ENCODE data around the gene ST6GALNAC3.
"Not testable (repeated sequence)": the region's sequence is repeated elsewhere in the genome, so short reads cannot be mapped to it uniquely, and the experiment has no call there.

The ST6GALNAC3 gene

DNA sequence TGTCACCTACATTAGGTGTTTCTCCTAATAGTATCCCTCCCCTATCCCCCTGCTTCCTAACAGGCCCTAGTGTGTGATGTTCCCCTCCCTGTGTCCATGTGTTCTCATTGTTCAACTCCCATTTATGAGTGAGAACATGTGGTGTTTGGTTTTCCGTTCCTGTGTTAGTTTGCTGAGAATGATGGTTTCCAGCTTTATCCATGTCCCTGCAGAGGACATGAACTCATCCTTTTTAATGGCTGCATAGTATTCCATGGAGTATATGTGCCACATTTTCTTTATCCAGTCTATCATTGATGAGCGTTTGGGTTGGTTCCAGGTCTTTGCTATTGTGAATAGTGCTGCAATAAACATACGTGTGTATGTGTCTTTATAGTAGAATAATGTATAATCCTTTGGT lies 267.3 kb downstream of the ST6GALNAC3 start:
- not testable (repeated sequence) for DNase-seq (ENCODE audit: low read depth)

DNA sequence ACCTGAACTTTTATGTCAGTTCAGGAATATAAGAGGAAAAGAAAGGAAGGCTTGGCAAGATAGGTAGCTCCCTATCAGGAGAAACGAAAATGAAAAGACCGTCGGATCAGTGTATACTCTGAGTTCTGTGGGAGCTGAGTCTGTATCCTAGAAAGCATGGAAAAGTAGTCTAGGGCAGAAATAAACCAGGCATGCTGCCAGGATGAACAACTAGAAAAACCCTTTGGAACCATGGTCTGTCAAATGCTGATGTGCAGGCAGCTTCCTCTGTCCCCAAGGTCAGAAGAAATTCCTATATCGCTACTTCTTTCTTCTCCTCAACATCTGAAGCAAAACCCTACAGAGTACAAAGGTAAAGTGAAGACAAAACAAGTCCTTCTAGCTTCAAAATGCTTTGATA lies 268.8 kb downstream of the ST6GALNAC3 start:
- DNase-seq (ENCODE audit: low read depth) = no peak

- no peak for DNase-seq (ENCODE audit: low read depth)
Measured at GRCh38 chr1:76351655-76352054, 277.1 kb downstream of the ST6GALNAC3 start.

- DNase-seq (ENCODE audit: low read depth) = no peak
Measured at GRCh38 chr1:76352741-76353435, 278.3 kb downstream of the ST6GALNAC3 start.

GRCh38 chr1:76354236-76354635 lies 279.7 kb downstream of the ST6GALNAC3 start:
- DNase-seq (ENCODE audit: low read depth) = no peak

DNA sequence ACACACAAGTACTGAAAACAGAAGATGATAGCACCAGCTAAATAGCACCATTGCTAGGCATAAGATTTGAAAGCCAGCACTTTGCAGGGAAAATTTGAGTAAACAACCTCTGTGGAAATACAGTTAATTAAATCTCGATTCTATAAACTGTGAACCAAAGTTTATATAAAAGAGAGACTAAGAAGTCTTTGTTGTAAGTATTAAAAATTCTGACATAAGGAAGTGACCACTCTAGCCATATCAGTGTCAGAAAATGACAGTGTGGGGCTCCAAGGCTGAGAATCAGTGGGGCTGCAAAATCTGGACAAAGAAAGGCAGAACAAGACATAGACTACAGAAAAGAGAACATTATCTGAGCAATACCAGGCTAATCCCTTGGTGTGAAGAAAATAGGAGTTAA lies 292.2 kb downstream of the ST6GALNAC3 start:
- no peak for DNase-seq (ENCODE audit: low read depth)

DNA sequence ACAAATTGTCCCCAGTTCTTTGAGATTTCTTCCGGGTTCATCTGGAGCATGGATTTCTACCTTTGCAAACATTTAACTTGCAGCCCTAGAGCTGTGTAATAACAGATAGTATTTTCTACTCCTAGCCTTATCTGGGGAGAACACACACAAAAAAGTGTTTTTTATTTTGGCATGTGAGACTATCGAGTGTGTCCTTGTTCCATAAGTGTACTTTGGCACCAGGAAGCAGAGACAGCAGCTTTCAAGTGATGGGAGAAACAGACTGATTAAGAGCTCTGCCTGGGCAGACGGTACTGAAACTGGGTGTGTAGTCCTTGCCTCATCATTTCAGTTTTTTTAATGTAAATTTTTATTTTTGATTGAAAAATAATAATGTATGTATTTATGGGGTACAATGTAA lies 297.4 kb downstream of the ST6GALNAC3 start:
- DNase-seq (ENCODE audit: low read depth) = no peak

DNA sequence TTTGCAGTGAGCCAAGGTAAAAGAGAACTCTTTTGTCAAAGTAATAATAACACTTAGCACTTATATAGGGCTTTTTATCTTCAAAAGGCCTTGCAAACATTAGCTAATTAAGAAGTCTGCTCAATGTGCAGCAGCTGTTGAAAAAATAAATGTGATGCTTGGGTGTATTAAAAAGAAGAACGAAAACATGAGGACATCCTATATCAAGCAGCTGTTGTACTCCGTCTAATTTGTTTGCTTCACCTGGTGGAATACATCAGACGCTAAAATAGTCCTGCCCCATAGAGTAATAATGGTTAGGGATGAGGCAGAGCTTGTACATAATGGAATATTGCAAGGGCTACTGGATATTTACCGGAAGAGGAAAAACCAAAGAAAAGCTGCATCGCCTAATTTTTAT lies 299.5 kb downstream of the ST6GALNAC3 start:
- DNase-seq (ENCODE audit: low read depth) = no peak

DNA sequence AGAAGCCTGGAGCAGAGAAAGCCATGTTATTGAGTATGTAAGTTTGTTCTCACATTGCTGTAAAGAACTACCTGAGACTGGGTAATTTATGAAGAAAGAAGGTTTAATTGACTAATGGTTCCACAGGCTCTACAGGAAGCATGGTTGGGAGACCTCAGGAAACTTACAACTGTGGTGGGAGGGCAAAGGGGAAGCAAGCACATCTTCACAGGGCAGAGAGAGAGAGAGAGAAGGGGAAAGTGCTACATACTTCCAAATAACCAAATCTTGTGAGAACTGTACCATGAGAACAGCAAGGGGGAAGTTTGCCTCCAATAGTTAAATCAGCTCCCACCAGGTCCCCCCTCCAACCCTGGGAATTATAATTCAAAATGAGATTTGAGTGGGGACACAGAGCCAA lies 302.7 kb downstream of the ST6GALNAC3 start:
- DNase-seq (ENCODE audit: low read depth) = no peak

GRCh38 chr1:76379506-76379905 lies 305.0 kb downstream of the ST6GALNAC3 start:
- no peak for DNase-seq (ENCODE audit: low read depth)

DNA sequence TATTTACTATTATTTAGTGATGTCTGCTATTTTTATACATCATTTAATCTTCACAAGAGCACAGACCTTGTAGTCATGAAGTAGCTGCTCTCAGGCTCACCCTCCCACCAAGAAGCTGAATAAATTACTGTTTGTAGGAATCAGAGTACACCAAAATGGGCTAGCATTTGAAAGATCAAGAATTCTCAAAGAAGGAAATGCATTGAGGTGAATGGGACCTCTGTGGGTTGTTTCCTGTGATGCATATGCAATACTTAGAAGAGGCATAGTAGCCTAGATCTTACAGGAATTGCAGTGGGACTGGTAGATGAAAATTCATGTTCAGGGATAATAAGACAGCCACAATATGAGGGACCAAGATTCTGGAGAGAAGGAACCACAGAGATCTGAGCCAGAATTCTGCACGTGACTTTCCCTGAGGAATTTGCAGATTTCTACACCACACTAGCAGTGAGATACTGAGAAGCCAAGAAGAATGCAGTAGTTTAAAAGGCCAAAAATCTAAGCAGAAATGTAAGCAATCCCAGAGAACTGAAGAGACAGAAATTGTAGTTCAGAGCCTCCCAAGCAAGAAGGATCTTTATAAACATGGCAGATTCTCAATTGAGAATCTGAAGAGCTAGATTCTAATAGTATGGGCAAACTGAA lies 307.0 kb downstream of the ST6GALNAC3 start:
- DNase-seq (ENCODE audit: low read depth) = no peak

DNA sequence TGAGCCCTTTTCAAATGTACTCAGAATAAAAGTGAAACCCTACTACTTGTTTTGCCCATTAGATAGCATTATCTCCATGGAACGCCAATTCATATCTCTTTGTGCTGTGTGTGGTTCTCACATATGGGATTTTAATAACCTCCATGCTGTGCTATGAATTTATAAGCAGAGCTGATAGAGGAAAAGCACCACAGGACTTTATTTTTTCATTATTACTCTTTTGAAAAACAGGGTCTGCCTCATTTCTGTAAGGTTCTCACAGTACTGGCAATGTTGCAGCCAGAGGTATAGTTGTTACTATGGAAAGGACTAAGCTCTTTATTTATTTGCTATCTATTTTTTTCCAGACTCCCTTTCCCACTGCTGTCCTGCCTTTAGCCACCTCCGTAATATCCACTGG lies 313.7 kb downstream of the ST6GALNAC3 start:
- DNase-seq (ENCODE audit: low read depth) = no peak

DNA sequence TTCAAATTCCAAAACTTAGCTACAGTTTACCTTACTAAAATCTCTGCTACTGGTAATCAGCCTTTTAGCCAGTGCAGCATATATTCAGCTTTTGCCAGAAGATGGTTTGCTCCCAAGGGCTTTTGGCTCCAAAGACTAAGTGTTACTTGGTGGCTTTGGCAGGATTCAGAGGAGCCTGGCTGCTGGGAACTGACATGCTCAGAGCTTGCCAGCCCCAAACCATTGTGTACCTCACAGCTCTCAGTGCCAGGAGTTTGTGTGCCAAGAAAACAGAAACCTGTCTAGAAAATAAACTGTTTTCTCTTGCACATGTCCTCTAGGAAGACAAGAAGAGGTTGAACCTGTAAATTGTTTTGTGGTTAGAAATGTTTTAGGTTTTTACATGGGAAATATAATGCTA lies 315.9 kb downstream of the ST6GALNAC3 start:
- no peak for DNase-seq (ENCODE audit: low read depth)

GRCh38 chr1:76395059-76395458 lies 320.5 kb downstream of the ST6GALNAC3 start:
- DNase-seq (ENCODE audit: low read depth) = no peak

DNA sequence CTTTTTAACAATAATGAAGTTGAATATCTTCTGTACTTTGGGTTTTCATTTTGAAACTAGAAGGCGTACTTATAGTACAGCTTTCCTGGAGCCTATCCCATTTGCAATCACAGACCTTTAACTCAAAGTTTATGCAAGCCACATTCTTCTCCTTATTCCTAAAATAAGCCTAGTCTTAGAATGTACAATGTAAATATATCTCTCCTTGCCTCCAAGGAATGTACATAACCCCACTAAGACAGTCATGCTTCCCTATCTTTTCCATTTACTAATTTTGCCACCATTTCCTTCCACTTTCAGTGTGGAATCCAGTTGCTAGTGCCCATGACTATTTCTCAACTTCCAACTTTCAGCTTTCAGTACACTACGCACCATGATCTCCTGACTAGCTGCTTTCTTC lies 327.6 kb downstream of the ST6GALNAC3 start:
- DNase-seq (ENCODE audit: low read depth) = no peak

GRCh38 chr1:76408303-76408702 lies 333.8 kb downstream of the ST6GALNAC3 start:
- DNase-seq (ENCODE audit: low read depth) = no peak

DNA sequence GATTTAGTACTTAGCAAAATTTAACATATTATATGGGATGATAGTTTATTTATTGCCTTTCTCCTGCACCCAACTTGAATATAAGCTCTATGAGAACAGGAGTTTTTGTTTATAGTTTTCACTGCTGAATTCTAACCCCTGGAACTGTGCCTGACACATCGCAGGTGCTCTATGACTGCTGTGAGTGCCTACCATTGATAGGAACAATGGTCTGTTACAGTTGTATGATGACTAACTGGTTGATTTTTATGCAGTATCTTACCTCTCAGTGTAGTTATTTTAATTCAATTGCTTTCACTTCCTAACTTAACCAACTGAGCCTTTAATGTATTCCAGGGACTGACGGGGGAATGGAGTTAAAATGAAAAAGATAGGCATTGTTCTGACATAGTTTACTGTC lies 336.0 kb downstream of the ST6GALNAC3 start:
- DNase-seq (ENCODE audit: low read depth) = no peak

DNA sequence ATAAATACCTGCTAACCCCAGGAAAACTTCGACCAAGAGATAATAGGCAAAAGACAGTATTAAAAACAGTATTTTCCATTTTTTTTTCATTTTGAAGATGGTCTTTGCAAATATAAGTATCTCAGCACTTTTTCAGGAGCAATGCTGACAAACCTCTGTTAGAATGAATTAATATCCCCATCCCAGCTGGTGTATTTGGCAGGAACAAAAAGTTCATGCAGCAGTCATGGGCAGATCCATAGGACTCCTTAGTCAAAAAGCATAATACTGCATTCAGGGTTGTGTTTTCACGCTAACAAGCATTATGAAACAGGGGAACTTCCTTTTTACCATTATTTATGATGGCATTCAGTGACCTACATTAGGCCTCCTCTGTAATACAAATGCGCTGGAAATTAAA lies 344.0 kb downstream of the ST6GALNAC3 start:
- no peak for DNase-seq (ENCODE audit: low read depth)

DNA sequence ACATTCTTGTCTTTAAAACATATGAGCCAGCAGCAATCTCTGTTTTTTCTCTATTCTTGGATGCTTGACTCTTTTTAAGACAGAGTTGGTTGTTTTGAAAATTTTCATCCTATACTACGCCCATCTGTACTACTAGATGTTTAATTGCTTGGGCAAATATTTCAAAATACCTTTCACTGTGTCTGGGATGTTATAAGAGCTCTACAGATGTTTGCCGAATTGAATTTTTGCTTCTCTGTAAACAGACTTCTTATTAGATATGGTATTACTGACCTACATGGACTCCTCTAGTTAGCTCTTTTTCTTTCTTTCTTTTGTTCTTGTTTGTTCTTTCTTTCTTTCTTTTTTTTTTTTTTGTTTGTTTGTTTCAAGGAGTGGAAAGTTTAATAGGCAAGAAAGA lies 345.1 kb downstream of the ST6GALNAC3 start:
- no peak for DNase-seq (ENCODE audit: low read depth)

DNA sequence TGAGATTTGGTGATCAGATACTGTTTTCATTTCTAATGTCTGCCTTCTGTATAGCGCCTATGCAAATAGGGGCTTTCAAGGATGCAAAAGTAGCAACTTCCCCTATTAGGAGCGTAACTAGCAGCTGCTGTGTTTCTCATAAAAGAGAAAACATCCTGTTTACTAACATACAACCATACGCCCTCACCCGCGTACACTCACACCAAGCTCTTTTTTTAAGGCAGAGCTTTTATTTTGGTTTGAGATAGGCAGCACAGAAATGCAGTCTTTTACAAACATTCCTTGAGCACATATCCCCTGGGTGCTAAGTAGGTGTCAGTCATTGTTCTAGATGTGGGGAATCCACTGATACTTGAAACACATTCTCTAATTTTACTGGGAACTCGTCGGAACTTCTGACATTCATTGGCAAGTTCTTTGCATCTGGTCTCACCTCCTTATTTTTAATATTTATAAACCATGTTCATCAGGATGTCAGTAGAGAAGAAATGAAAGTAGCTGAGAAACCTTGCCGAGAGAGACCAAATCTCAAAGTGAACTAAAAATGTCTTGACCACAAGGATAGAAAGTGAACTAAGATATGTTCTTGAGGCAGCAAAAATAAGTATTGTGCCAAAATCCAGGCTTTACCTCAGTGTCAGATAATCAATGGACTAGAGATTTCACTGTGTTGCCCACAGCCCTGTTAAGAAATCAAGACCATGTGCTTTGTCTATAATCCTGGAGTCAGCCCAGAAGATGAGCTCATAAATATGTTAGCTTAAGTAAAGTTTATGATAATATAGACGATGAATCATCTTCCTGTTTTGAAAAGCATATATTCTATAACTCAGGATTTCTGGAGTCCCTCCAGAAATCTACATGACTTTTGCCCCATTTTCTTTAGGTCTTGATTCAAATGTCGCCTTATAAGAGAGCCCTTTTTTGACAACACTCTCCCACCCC lies 350.9 kb downstream of the ST6GALNAC3 start:
- no peak for DNase-seq (ENCODE audit: low read depth)

DNA sequence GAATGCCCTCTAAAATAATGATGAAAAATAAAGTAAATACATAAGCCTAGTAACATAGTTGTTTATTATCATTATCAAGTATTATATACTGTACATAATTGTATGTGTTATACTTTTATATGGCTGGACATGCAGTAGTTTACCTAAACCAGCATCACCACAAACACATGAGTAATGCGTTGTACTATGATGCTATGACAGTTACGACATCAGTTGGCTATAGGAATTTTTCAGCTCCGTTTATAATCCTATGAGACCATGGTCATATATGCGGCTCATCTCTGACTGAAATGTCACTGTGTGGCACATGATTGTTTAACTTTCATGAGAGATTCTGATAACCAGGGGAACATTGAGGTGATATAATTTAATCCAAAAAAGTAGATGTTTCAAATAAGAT lies 352.1 kb downstream of the ST6GALNAC3 start:
- no peak for DNase-seq (ENCODE audit: low read depth)

DNA sequence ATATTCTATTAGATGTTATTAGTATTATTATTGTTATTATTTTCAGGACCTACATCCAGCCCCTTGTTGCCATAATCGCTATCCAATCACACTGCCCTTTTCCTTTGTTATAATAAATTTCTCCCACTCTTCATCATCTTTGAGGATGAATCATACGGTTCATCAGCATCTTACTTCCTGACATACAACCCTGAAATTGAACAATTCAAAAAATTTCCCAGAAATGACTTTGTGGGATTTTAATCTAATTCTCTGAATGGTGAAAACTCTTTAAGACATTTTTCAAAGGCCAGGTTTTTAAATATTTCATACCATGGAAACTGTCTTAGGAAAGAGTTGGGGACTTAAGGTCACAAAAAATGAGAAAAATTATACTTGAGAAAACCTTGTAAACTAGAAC lies 353.5 kb downstream of the ST6GALNAC3 start:
- no peak for DNase-seq (ENCODE audit: low read depth)

GRCh38 chr1:76430531-76430930 lies 356.0 kb downstream of the ST6GALNAC3 start:
- no peak for DNase-seq (ENCODE audit: low read depth)

All from stimulated activated CD4-positive, alpha-beta T cell treated with anti-CD3 and anti-CD28 coated beads, Interleukin-2, amount 100 ng/mL, for 4 hours (primary cell).